NCI-H82 treated with DMSO at 0.1 percent for 48 hours (cell line): Measurements from ENCODE around the gene WNT8A.

Experiments used
- DNase-seq: peaks from one replicate; lab custom pipeline; 2025; ENCODE audit not compliant: unreplicated experiment; lab: John Stamatoyannopoulos, UW

WNT8A gene

DNA sequence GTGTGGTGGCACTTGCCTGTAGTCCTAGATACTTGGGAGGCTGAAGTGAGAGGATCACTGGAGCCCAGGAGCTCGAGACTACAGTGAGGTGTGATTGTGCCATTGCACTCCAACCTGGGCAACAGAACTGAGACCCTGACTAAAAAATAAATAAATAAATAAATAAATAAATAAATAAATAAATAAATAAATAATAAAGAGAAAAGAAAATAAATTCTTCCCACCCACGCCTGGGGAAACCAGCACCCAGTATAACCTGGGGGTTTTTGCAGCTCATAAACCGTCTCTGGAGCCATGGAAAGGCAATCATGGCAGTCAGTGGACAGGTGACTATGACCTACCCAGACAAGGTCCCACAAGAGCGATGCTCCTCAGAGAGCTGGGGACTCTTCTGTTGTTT is 7.9 kb downstream of the WNT8A start:
- DNase-seq = no peak

DNA sequence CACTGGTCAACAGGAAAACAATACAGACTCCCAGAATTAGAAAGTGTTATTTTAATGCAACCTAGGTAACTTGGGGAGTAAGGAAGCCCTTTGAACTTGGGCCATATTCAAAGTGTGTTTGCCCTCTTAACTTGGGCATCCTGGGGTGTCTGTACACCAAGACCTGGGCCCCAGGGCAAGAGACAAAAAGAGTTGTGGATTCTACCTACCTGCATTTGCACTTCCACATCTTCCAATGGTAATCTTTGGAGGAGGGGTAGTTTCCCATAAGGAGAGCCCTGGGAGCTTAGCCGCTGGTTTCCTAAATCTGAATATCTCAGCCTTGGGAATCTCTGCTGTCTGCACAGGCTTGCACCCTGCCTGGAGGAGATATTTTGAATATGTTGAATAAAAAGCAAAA is 8.5 kb downstream of the WNT8A start:
- no peak for DNase-seq

DNA sequence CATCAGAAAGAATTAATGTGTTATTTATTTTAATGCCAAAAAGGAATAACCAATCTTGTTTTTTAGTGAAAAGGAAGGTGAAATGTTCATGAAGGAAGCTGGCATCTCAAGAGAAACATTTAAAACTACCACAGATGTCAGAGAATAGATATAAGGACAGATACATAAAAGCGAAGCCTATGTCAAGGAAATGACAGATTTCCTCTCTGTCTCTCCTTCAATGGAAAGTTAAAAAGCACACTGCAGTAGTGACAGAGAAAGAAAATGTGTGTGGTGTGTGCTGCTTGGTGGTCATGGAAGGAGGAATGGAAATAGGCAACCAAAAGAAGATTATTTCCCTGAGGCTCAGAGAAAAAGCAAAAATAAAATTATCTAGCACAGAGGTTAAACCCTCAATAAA is 9.2 kb downstream of the WNT8A start:
- DNase-seq = no peak

DNA sequence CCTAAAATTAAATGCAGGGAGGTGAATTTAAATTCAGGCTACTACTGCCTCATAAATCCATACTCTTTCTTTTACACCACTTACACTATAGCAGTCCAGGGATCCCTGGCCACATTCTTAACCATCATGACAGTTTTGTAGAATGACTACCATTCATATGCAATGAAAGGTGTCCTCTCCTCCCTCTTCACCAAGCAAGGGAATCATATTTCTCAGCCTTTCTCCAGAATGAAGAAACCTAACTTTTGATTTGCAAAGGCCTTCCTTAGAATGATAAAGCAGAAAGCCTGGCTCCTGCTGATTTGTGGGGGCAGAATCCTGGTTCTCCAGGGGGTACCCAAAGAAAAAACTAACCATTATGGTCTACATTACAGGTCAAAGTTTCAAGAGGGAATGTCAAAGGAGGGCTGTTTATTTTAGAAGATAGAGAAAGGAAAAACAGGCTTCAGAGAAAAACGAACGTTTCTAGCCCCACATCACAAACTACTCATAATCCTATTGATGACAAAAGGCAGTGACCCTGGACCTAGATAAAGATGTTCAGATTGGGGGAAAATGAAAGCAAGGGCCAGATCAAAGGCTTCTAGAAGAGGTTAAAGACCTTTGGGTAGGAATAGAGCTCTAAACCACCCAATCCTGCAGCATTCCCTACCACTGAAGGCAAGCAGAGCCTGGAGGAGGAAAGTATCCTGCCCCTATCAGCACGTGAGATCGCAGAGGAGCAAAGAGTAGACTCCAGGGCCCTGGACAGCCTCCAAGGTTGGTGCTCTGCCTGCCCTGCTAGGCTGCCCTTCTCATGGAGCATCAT is 11.5 kb downstream of the WNT8A start:
- no peak for DNase-seq

- no peak for DNase-seq
Measured at GRCh38 chr5:138096363-138096762, 12.5 kb downstream of the WNT8A start.

DNA sequence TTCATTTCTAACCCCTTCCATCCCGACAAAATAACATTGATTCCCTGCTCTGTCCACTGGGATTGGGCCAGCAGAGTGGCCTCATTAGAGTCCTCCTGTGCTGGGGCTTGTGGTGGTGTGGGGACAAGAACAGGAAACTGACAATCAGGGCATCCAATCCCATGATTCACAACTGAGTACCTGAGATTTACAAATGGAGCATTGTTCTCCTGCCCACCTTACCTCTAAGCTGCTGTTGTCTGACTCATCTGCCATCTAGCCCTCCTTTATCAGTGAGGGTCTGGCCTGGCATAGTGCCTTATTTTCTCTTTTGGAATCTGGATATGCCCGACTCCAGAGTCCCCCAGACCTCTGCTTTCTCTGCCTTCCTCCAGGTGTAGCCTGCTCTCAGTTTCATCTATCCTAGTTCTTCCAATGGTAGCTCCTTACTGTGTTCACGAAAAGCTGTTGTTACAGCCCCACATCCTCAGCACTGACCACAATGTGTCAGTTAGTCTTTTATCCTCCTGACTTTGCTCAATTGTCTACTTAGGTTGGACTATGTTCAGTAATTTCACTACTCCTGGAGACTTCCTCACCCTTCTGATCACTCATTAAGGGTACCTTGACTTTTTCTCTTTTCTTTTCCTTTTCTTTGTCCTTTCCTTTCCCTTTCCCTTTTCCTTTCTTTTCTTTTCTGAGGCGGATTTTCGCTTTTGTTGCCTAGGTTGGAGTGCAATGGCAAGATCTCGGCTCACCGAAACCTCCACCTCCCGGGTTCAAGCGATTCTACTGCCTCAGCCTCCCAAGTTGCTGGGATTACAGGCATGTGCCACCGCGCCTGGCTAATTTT is 13.4 kb downstream of the WNT8A start:
- no peak for DNase-seq

DNA sequence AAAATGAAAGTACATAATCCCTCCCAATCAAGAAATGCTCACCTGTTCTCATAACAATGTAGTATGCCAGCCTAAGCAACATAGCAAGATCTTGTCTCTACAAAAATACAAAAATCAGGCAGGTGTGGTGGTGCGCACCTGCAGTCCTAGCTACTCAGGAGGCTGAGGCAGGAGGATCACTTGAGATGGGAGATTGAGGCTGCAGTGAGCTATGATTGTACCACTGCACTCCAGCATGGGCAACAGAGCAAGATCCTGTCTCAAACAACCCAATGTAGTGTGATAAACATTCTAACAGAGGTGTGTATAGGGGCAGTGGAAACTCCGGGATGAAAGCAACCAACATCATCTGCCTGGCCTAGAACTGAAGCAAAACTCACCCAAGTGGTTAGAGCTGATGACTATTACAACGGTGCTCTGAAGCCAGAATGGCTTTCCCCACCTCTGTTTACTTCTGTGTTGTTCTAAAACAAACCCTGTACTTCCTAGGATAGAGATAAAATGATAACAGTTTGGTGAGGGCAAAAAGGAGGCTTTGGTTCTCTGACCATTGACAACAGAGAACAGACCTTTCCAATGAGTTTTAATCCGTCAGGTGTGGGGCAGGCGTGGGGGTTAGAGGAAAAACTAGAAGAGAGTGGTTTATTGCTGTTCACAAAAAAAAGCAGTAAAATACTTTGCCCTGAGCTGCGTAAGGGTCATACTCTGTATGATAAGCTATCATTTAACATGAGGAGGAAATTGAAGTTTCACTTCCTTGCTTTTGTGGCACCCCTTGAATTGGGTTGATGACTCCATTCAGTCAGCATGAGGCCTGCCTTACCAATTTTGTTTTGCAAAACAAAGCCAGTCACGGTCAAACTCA is 18.9 kb downstream of the WNT8A start:
- no peak for DNase-seq

DNA sequence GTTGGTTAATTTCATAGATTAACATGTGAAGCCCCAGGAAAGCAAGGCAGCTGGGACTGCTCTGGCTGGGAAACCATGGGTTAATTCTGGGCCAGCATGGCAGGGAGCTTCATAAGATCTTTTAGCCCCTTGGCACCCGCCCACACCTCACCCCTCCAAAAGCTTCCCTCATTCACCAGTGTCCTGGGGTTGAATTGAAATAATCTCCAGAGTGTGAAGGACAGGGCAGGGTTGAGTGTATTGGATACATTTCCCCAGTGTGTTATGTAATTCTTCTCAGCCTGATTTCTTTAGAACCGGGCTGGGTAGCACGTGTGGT is 19.4 kb downstream of the WNT8A start:
- DNase-seq = no peak

DNA sequence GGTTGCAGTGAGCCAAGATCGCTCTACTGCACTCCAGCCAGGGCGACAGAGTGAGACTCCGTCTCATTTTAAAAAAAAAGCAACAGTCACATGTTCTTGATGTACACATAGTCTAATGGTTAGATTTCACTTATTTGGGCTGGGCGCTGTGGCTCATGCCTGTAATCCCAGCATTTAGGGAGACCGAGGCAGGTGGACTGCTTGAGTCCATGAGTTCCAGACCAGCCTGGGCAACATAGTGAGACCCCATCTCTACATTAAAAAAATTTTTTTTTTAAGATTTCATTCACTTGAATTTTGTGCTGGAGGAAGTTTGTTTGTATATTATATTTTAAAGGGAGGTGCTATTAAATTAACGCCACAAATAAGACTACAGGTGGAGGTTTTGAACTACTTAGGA is 21.9 kb downstream of the WNT8A start:
- no peak for DNase-seq

GRCh38 chr5:138107213-138107612 is 23.4 kb downstream of the WNT8A start:
- no peak for DNase-seq

DNA sequence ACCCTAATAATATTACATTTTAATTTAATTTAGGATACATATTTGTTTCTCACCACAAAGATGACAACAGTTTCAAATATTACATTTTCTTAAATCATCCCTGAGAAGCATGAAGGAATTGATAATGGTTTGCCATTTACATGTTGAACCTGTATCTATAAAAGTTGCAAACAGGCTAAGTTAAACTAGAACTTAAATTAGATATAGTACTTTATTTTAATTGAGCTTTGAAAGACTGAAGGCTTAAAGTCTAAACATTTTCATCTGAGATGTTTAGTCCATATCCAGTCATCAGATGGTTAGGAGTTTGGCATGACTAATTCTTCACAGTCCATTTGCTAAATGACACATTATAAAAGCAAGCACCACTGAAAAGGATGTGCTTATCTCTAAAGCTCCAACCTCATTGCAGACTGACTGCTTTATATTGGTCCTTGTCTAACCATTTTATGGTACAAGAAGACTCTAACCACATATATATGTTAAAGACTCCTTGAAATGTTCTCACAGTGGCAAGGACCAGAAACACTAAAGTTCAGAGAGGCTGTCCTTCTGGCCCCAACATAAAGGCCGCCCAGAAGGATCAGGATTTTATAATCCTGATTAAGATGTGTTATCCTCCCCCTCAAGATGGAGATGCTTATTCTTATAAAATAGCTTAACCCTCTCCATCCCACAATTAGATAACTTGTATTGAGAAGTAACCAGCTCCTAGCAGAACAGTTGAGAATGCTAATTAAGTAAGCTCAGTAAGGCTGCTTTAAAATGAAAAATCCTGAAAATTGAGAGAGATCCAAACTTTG is 25.8 kb downstream of the WNT8A start:
- no peak for DNase-seq

- no peak for DNase-seq
Measured at GRCh38 chr5:138110266-138110963, 26.6 kb downstream of the WNT8A start.

DNA sequence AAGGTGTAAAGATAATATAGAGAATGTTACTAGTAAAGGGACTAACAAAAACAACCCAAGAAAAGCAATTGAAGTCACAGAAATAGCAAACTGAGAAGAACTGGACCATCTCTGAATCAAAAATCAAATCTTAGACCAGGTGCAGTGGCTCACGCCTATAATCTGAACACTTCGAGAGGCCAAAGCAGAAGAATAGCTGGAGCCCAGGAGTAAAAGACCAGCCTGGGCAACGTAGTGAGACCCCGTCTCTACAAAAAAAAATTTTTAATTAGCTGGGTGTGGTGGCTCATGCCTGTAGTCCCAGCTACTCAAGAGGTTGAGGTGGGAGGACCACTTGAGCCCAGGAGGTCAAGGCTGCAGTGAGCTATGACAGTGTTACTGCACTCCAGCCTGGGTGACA is 27.3 kb downstream of the WNT8A start:
- no peak for DNase-seq

DNA sequence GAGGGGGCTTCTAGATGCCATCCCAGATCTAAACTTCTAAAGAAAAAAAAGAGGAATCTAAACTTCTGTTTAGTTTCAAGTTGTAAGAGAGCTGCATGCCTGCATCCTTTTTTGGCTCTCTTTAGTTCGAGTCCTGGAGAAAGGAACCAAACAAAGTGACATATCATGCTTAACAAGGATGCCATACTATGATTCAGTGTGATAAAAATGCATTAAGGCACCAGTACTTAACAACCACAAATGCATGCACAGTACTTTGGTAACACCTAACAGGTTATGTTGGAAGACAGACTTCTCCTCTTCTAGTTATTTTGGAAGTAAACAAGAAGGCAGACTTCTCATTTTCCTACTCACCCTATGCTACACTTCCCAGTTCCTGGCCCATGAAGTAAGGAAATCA is 28.1 kb downstream of the WNT8A start:
- no peak for DNase-seq

DNA sequence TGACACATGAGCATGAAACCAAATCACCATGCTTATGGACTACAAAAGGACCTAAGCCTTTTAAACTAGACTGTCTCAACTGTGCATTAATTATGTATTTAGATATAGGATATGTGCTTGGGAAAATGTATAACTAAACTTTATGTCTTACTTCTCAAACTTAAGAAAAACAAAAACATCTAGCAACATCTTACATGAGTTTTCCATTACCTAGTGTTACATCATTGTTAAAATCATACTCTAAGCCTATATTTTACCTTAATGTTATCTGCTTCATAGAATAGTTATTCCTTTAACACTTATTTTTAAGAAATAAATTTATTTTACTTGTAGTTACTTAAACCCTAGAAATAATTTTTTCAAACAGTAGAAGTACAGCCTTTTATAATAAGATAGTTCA is 31.4 kb downstream of the WNT8A start:
- DNase-seq = no peak

- DNase-seq = no peak
Measured at GRCh38 chr5:138128334-138128733, 44.5 kb downstream of the WNT8A start.

GRCh38 chr5:138129347-138129746 is 45.5 kb downstream of the WNT8A start:
- DNase-seq = no peak

DNA sequence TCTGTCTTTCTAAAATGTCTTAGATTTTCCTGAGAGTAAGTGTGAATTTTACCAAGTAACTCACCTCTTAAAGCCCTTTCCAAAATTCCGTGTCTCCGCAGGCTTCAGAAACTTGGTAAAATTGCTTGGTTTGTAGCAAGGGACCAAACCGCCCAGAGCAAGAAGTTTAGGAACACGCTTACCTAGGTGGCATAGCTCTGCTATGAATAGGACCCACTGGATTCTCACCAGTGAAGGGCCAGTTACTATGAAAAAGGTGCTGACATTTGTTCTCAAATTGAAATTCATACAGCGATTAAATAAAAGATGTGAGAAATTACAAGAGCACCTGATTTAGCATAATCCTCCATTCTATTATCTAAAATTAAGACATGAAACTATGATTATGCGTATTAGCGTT is 48.7 kb downstream of the WNT8A start:
- DNase-seq = no peak

DNA sequence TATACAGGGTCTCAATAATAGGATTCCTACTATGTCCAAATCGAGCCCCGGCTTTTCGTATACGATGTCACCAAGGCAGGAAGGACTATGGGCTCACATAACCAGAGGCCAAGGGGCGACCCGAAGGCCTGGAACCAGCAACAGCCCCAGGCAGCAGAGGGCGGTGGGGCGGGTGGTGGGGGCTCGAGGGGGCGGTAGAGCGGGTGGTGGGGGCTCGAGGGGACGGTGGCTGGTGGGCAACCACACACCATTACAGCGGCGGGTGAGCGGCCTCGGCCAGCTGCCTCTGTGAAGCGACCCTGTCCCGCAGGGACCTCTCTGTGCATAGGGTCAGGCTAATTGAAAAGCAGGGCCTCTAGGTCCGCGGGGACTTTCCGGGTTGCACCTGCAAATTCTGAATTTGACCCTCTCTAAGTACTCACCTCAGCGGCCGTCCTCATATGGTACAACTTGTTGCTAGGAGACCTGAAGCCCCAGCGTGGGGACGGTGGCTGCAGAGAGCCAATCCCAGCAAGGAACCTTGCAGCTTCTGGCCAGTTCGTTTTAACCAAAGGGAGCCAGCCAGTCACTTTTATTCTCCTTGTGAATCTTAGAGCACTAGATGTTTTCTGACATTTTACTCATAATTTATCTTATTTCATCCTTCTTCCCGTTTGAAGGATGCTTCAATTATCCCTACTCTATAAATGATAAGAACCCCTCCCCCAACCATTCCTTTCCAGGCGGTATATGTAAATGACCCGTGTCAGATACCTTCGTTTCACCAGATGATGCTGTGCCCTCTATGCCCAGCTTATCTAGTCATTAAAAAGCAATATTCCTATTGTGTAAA is 55.3 kb downstream of the WNT8A start, which contains the start of gene NME5:
Gene NME5 (minus strand): TSS at position 480 of the 832 bp plus-strand sequence. CDS start 648 bp downstream, outside the sequence.
- DNase-seq = no peak
